Liver (tissue), 3 donors: ENCODE results near the gene ATOX1.
A peak's percentile ranks its signal among the peaks of the same experiment; 100 is the strongest.

ENCODE experiments used
- CTCF ChIP-seq: fragments of 150-350 bp; IDR thresholded peaks from 2 replicates; pipeline ENCODE4 v1.5.1; 2017; ENCODE audit warnings: improper control_type of control experiment, low read depth, low read length; ENCODE audit not compliant: missing input control
- GABPA ChIP-seq, 2 donors: IDR thresholded peaks in 1 of 2; conservative IDR thresholded peaks in 1 of 2; 2 replicates each; pipeline ENCODE4 v1.6.1; 2016; ENCODE audit warnings: antibody characterized with exemption in 2 of 2, mild to moderate bottlenecking in 1 of 2, moderate library complexity in 1 of 2
- JUND ChIP-seq, 2 donors: IDR thresholded peaks; 2 replicates each; pipeline ENCODE4 v1.6.1; 2016; ENCODE audit warnings: antibody characterized with exemption in 2 of 2
- MAX ChIP-seq: IDR thresholded peaks from 2 replicates; pipeline ENCODE4 v1.6.1; 2016; ENCODE audit warnings: antibody characterized with exemption
- RAD21 ChIP-seq, 2 donors: IDR thresholded peaks; 2 replicates each; pipeline ENCODE4 v1.6.1; 2016; ENCODE audit warnings: antibody characterized with exemption in 2 of 2, mild to moderate bottlenecking in 2 of 2
- REST ChIP-seq: IDR thresholded peaks from 2 replicates; pipeline ENCODE4 v1.6.1; 2016; ENCODE audit warnings: antibody characterized with exemption, mild to moderate bottlenecking
- SP1 ChIP-seq: IDR thresholded peaks from 2 replicates; pipeline ENCODE4 v1.6.1; 2018; ENCODE audit warnings: antibody characterized with exemption, mild to moderate bottlenecking
- donor health status: healthy.
- donor health status: healthy.

- no peak for TF ChIP-seq CTCF
- no peak for TF ChIP-seq GABPA (IDR thresholded peaks at IDR 0.05 in 1 of 2, conservative IDR thresholded peaks at IDR 0.05 in 1 of 2)
- peak; percentile 4 to 9 for TF ChIP-seq RAD21 (IDR thresholded peaks at IDR 0.05)
- TF ChIP-seq REST, result no peak
- TF ChIP-seq SP1, result no peak
- TF ChIP-seq MAX, result no peak
- TF ChIP-seq JUND (IDR thresholded peaks at IDR 0.05), result no peak
Observed at GRCh38 chr5:151738125-151738848, 20.1 kb downstream of the ATOX1 start.
